ENCODE measurements around the gene LRR1. TPM values are rescaled to one million over a fixed set of nuclear protein-coding genes. Genes with fewer than 3 reads are reported as not detected.
"Not testable (repeated sequence)": the region's sequence is repeated elsewhere in the genome, so short reads cannot be mapped to it uniquely, and the experiment has no call there.

Gene LRR1
- total RNA-seq, 1 experiment from 2014 or later, result 27.3 TPM

DNA sequence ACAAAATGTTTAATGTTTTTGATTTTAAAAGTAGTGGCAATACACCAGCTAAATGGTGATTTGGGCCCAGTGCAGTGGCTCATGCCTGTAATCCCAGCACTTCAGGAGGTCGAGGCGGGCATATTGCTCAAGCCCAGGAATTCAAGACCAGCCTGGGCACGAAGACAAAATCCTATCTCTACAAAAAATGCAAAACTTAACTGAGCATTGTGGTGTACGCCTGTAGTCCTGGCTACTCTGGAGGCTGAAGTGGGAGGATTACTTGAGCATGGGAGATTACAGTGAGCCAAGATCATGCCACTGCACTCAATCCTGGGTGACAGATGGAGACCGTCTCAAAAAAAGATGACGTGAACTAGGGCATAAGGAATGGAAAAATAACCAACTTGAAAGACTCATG lies 17.0 kb downstream of the LRR1 start:
- TF ChIP-seq, protein P1, sequence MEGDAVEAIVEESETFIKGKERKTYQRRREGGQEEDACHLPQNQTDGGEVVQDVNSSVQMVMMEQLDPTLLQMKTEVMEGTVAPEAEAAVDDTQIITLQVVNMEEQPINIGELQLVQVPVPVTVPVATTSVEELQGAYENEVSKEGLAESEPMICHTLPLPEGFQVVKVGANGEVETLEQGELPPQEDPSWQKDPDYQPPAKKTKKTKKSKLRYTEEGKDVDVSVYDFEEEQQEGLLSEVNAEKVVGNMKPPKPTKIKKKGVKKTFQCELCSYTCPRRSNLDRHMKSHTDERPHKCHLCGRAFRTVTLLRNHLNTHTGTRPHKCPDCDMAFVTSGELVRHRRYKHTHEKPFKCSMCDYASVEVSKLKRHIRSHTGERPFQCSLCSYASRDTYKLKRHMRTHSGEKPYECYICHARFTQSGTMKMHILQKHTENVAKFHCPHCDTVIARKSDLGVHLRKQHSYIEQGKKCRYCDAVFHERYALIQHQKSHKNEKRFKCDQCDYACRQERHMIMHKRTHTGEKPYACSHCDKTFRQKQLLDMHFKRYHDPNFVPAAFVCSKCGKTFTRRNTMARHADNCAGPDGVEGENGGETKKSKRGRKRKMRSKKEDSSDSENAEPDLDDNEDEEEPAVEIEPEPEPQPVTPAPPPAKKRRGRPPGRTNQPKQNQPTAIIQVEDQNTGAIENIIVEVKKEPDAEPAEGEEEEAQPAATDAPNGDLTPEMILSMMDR (IDR thresholded peaks at IDR 0.05; ENCODE audit: unreplicated experiment), result no peak
- peaks cover 17% of the 10 kb centered on the region for H3K4me1 Mint-ChIP-seq (ENCODE audit: low read depth, unreplicated experiment)
- no peak overlapping the region for H3K27ac Mint-ChIP-seq (ENCODE audit: unreplicated experiment)
- CTCF ChIA-PET, result no interaction called here
- H3K4me3 Mint-ChIP-seq (ENCODE audit: low read depth, unreplicated experiment), result no peak overlapping the region
- H3K9me3 Mint-ChIP-seq (ENCODE audit: low read depth, unreplicated experiment), result no peaks in the 10 kb centered on the region
- BruUV-seq (replicated peaks), result no TSS peak
- no peak for DNase-seq
- H3K27me3 Mint-ChIP-seq (ENCODE audit: unreplicated experiment), result no peaks in the 10 kb centered on the region
- peaks cover 40% of the 10 kb centered on the region for H3K36me3 Mint-ChIP-seq (ENCODE audit: insufficient read depth, unreplicated experiment)
- intact Hi-C loops (cut with micrococcal nuclease; ENCODE audit: unreplicated experiment), result no loop called here

DNA sequence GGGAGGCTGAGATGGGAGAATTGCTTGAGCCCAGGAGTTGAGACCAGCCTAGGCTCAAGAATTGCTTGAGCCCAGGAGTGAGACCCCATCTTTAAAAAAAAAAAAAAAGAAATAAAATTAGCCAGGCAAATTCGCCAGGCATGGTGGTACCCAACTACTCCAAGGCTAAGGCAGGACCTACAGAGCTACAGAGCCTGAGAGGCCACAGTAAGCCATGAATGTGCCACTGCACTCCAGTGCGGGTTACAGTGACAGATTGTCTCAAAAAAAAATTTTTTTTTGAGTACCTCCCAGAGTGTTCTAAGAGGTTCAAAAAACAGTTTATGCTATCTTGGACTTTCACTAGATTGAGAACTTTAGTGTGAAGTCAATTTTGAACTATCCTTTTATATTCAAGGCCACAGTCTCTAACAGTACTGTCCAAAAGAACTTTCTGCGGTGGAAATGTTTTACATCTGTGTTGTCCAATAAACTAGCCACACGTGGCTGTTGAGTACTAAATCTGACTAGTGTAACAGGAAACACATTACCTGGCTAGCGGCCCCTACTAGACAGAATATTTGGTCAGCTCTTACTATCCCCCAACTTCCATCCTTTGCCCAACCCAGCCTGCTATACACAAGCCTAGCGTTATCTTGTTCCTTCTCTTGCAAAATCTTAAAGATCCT lies 19.2 kb downstream of the LRR1 start:
- intact Hi-C loops (cut with micrococcal nuclease; ENCODE audit: unreplicated experiment), result no loop called here
- no peak for DNase-seq
- Mint-ChIP-seq H3K27me3 (ENCODE audit: unreplicated experiment) (no peaks in the 10 kb centered on the region), H3K4me1 (ENCODE audit: low read depth, unreplicated experiment) (peaks cover 17% of the 10 kb centered on the region), H3K36me3 (ENCODE audit: insufficient read depth, unreplicated experiment) (peaks cover 57% of the 10 kb centered on the region), H3K9me3 (ENCODE audit: low read depth, unreplicated experiment) (no peaks in the 10 kb centered on the region), H3K4me3 (ENCODE audit: low read depth, unreplicated experiment) (peak overlapping the region; percentile 95), H3K27ac (ENCODE audit: unreplicated experiment) (peak overlapping the region; percentile 99)
- CTCF ChIA-PET, result no interaction called here
- no TSS peak for BruUV-seq (replicated peaks)
- TF ChIP-seq, protein P1 (IDR thresholded peaks at IDR 0.05; ENCODE audit: unreplicated experiment), result no peak

DNA sequence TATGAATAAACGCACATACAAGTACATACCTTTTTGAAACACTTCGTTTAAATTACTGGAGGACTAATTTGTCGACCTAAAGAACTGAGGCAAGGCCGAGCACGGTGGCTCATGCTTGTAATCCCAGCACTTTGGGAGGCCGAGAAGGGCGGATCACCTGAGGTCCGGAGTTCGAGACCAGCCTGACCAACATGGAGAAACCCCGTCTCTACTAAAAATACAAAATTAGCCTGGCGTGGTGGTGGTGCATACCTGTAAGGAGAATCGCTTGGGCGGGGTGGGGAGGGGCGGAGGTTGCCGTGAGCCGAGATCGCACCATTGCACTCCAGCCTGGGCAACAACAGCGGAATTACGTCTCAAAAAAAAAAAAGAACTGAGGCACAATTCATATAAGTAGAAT lies 20.5 kb downstream of the LRR1 start:
- BruUV-seq (replicated peaks); DNase-seq; intact Hi-C loops (cut with micrococcal nuclease; ENCODE audit: unreplicated experiment); H3K9me3 Mint-ChIP-seq (ENCODE audit: low read depth, unreplicated experiment); H3K27me3 Mint-ChIP-seq (ENCODE audit: unreplicated experiment): not testable (repeated sequence)
- Mint-ChIP-seq H3K4me1 (ENCODE audit: low read depth, unreplicated experiment) (peaks cover 17% of the 10 kb centered on the region), H3K27ac (ENCODE audit: unreplicated experiment) (peak overlapping the region; percentile 99), H3K36me3 (ENCODE audit: insufficient read depth, unreplicated experiment) (peaks cover 66% of the 10 kb centered on the region), H3K4me3 (ENCODE audit: low read depth, unreplicated experiment) (peak overlapping the region; percentile 95)
- CTCF ChIA-PET, result interaction anchor here (0.9 kb wide), 1 partner anchor 16 kb away, joined by 3 read pairs; no protein-coding TSS in a partner anchor

DNA sequence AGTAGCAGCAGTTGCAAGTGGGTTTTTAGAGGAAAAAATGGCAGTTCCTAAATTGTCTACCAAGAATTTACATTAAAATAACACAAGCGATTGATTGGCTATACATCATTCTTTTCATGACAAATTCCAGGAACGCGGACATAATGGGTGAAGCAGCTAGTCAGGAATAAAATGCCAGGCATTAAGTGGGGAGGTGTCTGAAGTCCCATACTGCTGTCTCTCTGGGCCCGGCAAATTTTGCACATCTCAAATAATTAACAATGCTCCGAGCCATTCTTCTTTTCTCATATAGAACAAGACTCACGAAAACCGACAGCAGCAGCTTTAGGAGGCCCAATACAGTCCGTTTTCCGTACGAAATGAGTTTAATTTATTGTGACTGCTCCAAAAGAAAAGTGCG lies 21.0 kb downstream of the LRR1 start:
- TF ChIP-seq, protein P1 (IDR thresholded peaks at IDR 0.05; ENCODE audit: unreplicated experiment), result no peak
- Mint-ChIP-seq H3K27ac (ENCODE audit: unreplicated experiment) (peak overlapping the region; percentile 99), H3K36me3 (ENCODE audit: insufficient read depth, unreplicated experiment) (peaks cover 67% of the 10 kb centered on the region), H3K9me3 (ENCODE audit: low read depth, unreplicated experiment) (no peaks in the 10 kb centered on the region), H3K4me1 (ENCODE audit: low read depth, unreplicated experiment) (peaks cover 17% of the 10 kb centered on the region), H3K27me3 (ENCODE audit: unreplicated experiment) (no peaks in the 10 kb centered on the region), H3K4me3 (ENCODE audit: low read depth, unreplicated experiment) (peak overlapping the region; percentile 95)
- no peak for DNase-seq
- CTCF ChIA-PET, result interaction anchor here (0.6 to 2.5 kb wide), 4 partner anchors 15 to 425 kb away, joined by 3 to 12 read pairs (median 4); no protein-coding TSS in a partner anchor
- BruUV-seq (replicated peaks), result TSS peak; percentile 79
- intact Hi-C loops (cut with micrococcal nuclease; ENCODE audit: unreplicated experiment), result no loop called here
